PC-9 (cell line): ENCODE data around the gene CYB5R4. TPM values are rescaled to one million over a fixed set of nuclear protein-coding genes. Genes with fewer than 3 reads are reported as not detected.

Source experiments
- BruUV-seq: library from RNA; stranded (reverse); fragments of 400-500 nt; replicated peaks from 2 replicates; lab custom pipeline; 2021; lab: Mats Ljungman, UMichigan
- CTCF ChIA-PET: fragments of 300-600 bp; sonication (Branson Sonifier 250); formaldehyde crosslinking; loops from one replicate; lab custom pipeline; 2022; ENCODE audit warnings: antibody characterized with exemption; lab: Charles Lee
- POLR2A ChIA-PET: fragments of 300-600 bp; sonication (Branson Sonifier 250); formaldehyde crosslinking; loops from one replicate; lab custom pipeline; 2022; ENCODE audit warnings: antibody characterized with exemption; ENCODE audit not compliant: unreplicated experiment; lab: Charles Lee
- DNase-seq, 2 experiments: peaks; one replicate each; pipeline versions ENCODE4 v3.0.0 to v3.0.0-alpha.2; 2015 to 2022; ENCODE audit warnings: mixed read lengths in 1 of 2
- H2AFZ ChIP-seq: fragments of 200-600 bp; sonication (generic); 2 replicates; pipeline ENCODE4 v1.8.1; 2017; ENCODE audit warnings: antibody characterized with exemption
- H3F3A ChIP-seq: fragments of 200-600 bp; sonication (generic); 2 replicates; pipeline ENCODE4 v1.8.1; 2017; ENCODE audit warnings: antibody characterized with exemption, mild to moderate bottlenecking, low read depth; ENCODE audit not compliant: insufficient read depth
- H3K27ac ChIP-seq: fragments of 200-600 bp; sonication (generic); 2 replicates; pipeline ENCODE4 v1.6.1; 2016; ENCODE audit warnings: mixed run types
- H3K27me3 ChIP-seq: fragments of 200-600 bp; sonication (generic); 2 replicates; pipeline ENCODE4 v1.6.1; 2016; ENCODE audit warnings: low read depth, mixed run types; ENCODE audit not compliant: insufficient read depth
- H3K36me3 ChIP-seq: fragments of 200-600 bp; sonication (generic); 2 replicates; pipeline ENCODE4 v1.6.1; 2016; ENCODE audit warnings: low read depth, mixed run types
- H3K4me1 ChIP-seq: fragments of 200-600 bp; sonication (generic); replicated peaks from 2 replicates; pipeline ENCODE4 v1.6.1; 2016; ENCODE audit warnings: mixed run types; ENCODE audit not compliant: insufficient read depth
- H3K4me2 ChIP-seq: fragments of 200-600 bp; sonication (generic); 2 replicates; pipeline ENCODE4 v1.6.1; 2017; ENCODE audit warnings: mixed run types
- H3K4me3 ChIP-seq: fragments of 200-600 bp; sonication (generic); 2 replicates; pipeline ENCODE4 v1.6.1; 2016; ENCODE audit warnings: mixed run types
- H3K79me2 ChIP-seq: fragments of 200-600 bp; sonication (generic); 2 replicates; pipeline ENCODE4 v1.6.1; 2017; ENCODE audit warnings: low read depth, mixed run types
- H3K9me2 ChIP-seq: fragments of 200-600 bp; sonication (generic); 2 replicates; pipeline ENCODE4 v1.8.1; 2017; ENCODE audit warnings: mild to moderate bottlenecking; ENCODE audit not compliant: insufficient read depth
- H3K9me3 ChIP-seq: fragments of 200-600 bp; sonication (generic); 2 replicates; pipeline ENCODE4 v1.8.1; 2016; ENCODE audit warnings: low read depth; ENCODE audit not compliant: insufficient read depth
- H4K20me1 ChIP-seq: fragments of 200-600 bp; sonication (generic); 2 replicates; pipeline ENCODE4 v1.8.1; 2017; ENCODE audit not compliant: insufficient read depth
- EZH2 ChIP-seq: fragments of 200-600 bp; sonication (generic); IDR thresholded peaks from 2 replicates; pipeline ENCODE4 v1.8.0; 2017; ENCODE audit warnings: antibody characterized with exemption, low read depth
- intact Hi-C: fragments of 100-400 bp; cut with micrococcal nuclease; formaldehyde crosslinking; loops from one replicate; pipeline ENCODE4 v1.10.0; 2022; ENCODE audit not compliant: unreplicated experiment
- total RNA-seq: library from RNA; stranded (reverse); gene quantifications from 2 replicates; pipeline ENCODE4 v1.2.3, GENCODE V29; 2021
- TF ChIP-seq, protein P1 (sequence below): fragments of 200-600 bp; sonication (generic); conservative IDR thresholded peaks from 2 replicates; pipeline ENCODE4 v1.6.1; 2017; ENCODE audit warnings: mixed run types, antibody characterized with exemption, mild to moderate bottlenecking, moderate library complexity

CYB5R4 gene
- total RNA-seq, 1 experiment from 2014 or later: 22.7 TPM

- Histone ChIP-seq H2AFZ (no peak overlapping the region), H3K27ac (no peak overlapping the region), H3K4me2 (no peak overlapping the region), H3K9me2 (no peaks in the 10 kb centered on the region), H3F3A (no peaks in the 10 kb centered on the region), H3K79me2 (no peaks in the 10 kb centered on the region; the same call in 1 of the 2 replicates), H3K4me3 (no peak overlapping the region), H3K27me3 (no peaks in the 10 kb centered on the region), H3K4me1 (peaks cover 18% of the 10 kb centered on the region), H3K9me3 (no peaks in the 10 kb centered on the region), H4K20me1 (no peaks in the 10 kb centered on the region), H3K36me3 (no peaks in the 10 kb centered on the region)
- intact Hi-C loops: no loop called here
- DNase-seq: no peak
- CTCF ChIA-PET: no interaction called here
- BruUV-seq: no TSS peak
- POLR2A ChIA-PET: no interaction called here
- TF ChIP-seq EZH2: no peak
- TF ChIP-seq, protein P1, sequence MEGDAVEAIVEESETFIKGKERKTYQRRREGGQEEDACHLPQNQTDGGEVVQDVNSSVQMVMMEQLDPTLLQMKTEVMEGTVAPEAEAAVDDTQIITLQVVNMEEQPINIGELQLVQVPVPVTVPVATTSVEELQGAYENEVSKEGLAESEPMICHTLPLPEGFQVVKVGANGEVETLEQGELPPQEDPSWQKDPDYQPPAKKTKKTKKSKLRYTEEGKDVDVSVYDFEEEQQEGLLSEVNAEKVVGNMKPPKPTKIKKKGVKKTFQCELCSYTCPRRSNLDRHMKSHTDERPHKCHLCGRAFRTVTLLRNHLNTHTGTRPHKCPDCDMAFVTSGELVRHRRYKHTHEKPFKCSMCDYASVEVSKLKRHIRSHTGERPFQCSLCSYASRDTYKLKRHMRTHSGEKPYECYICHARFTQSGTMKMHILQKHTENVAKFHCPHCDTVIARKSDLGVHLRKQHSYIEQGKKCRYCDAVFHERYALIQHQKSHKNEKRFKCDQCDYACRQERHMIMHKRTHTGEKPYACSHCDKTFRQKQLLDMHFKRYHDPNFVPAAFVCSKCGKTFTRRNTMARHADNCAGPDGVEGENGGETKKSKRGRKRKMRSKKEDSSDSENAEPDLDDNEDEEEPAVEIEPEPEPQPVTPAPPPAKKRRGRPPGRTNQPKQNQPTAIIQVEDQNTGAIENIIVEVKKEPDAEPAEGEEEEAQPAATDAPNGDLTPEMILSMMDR: no peak
Observed at GRCh38 chr6:83870649-83871048, 11.2 kb downstream of the CYB5R4 start.

DNA sequence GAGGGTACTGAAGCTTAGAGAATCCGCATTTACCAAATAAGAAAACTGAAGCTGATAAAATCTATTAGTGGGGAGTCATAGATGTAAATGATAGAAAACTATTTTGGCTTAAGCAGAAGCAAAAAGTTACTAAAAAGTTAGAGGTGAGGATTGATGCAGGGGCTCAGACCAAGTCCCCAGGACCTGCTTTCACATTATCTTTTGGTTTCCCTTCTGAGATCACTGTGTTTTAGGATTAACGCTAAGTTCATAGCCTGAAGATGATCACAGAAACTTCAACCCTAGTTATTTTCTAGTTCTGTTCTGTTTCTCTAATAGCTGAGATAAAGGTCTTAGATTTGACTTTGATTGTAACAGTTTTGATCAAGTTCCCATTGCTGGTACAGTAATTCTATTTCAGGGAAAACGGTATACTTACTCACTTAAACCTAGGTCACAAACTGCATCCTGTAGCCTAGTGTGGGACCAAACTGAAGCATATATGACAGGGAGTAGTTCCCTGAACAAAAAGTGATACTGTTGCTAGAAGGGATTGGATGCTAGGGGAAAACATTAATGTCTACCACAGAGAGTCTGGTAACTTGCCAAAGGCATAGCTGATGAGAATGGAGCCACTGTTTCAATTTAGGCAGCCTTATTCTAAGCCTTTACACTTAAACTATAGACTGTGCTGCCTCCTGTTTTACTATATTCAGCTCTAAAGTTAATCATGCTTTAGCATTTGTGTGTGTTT, 13.1 kb downstream of the CYB5R4 start:
- no peak for DNase-seq
- TF ChIP-seq EZH2: no peak
- TF ChIP-seq, protein P1: no peak

GRCh38 chr6:83873869-83874268, 14.4 kb downstream of the CYB5R4 start:
- no peaks in the 10 kb centered on the region for H3F3A ChIP-seq
- no peak overlapping the region for H3K4me2 ChIP-seq
- DNase-seq: no peak
- no peak overlapping the region for H3K27ac ChIP-seq
- H3K9me3 ChIP-seq: no peaks in the 10 kb centered on the region
- ChIA-PET POLR2A (no interaction called here), CTCF (no interaction called here)
- no peak overlapping the region for H2AFZ ChIP-seq
- no peaks in the 10 kb centered on the region for H4K20me1 ChIP-seq
- no peaks in the 10 kb centered on the region for H3K36me3 ChIP-seq
- intact Hi-C loops: no loop called here
- no peak overlapping the region for H3K4me3 ChIP-seq
- H3K4me1 ChIP-seq: peaks cover 1% of the 10 kb centered on the region
- no peaks in the 10 kb centered on the region for H3K27me3 ChIP-seq
- no peaks in the 10 kb centered on the region for H3K79me2 ChIP-seq
- TF ChIP-seq, protein P1: no peak
- no peak for TF ChIP-seq EZH2
- BruUV-seq: no TSS peak
- no peaks in the 10 kb centered on the region for H3K9me2 ChIP-seq

More for the DNA sequence above, 13.1 kb downstream of the CYB5R4 start:
- POLR2A ChIA-PET: no interaction called here
- CTCF ChIA-PET: interaction anchor here (0.6 kb wide), 1 partner anchor 12 kb away, joined by 3 read pairs; no protein-coding TSS in a partner anchor
- intact Hi-C loops: no loop called here
- no peak overlapping the region for H3K4me2 ChIP-seq
- no peaks in the 10 kb centered on the region for H3K9me3 ChIP-seq
- no peak overlapping the region for H2AFZ ChIP-seq
- H3K4me1 ChIP-seq: peaks cover 11% of the 10 kb centered on the region
- H3K36me3 ChIP-seq: no peaks in the 10 kb centered on the region
- no peak overlapping the region for H3K27ac ChIP-seq
- no peak overlapping the region for H3K4me3 ChIP-seq
- no peaks in the 10 kb centered on the region for H3K27me3 ChIP-seq
- H4K20me1 ChIP-seq: no peaks in the 10 kb centered on the region
- no TSS peak for BruUV-seq
- H3K79me2 ChIP-seq: no peaks in the 10 kb centered on the region; the same call in 1 of the 2 replicates
- no peaks in the 10 kb centered on the region for H3K9me2 ChIP-seq
- no peaks in the 10 kb centered on the region for H3F3A ChIP-seq
